Measurements from ENCODE around the gene EPB41L3. TPM values are rescaled to one million over a fixed set of nuclear protein-coding genes. Genes with fewer than 3 reads are reported as not detected.

EPB41L3 gene
- total and polyA plus RNA-seq, 2 donors (not counting 1 experiment from before 2014, with no cell fraction given): 3.1 to 29.9 TPM

- H3K9ac ChIP-seq (ENCODE audit: insufficient read depth, low read length): no peak overlapping the region
- no peaks in the 10 kb centered on the region for H3K27me3 ChIP-seq (ENCODE audit: control insufficient read depth, insufficient read depth, low read length)
- no peaks in the 10 kb centered on the region for H3K79me2 ChIP-seq (ENCODE audit: control insufficient read depth, insufficient read depth, low read length)
- H3K4me3 ChIP-seq (replicated peaks in 1 of 4; ENCODE audit: control extremely low read depth in 1 of 4, insufficient read depth in 1 of 4, low read depth in 3 of 4, low read length in 4 of 4): no peak overlapping the region
- TF ChIP-seq EZH2 (IDR thresholded peaks at IDR 0.05; ENCODE audit: low read length, missing control alignments) (no peak), CTCF (conservative IDR thresholded peaks at IDR 0.05 in 1 of 2, IDR thresholded peaks at IDR 0.05 in 1 of 2; ENCODE audit: low read depth in 1 of 2, low read length in 2 of 2) (no peak)
- no peak overlapping the region for H2AFZ ChIP-seq (ENCODE audit: low read length)
- no peaks in the 10 kb centered on the region for H3K4me1 ChIP-seq (ENCODE audit: control insufficient read depth, extremely low read depth, insufficient read depth, low read length)
- DNase-seq (ENCODE audit: low read depth in 2 of 2): no peak
- no peak overlapping the region for H3K4me2 ChIP-seq (ENCODE audit: extremely low read depth, insufficient read depth, low read length)
- H3K36me3 ChIP-seq (ENCODE audit: control insufficient read depth, insufficient read depth, low read length): no peaks in the 10 kb centered on the region
- no peaks in the 10 kb centered on the region for H4K20me1 ChIP-seq (ENCODE audit: control insufficient read depth, extremely low read depth, insufficient read depth, low read length)
- H3K9me3 ChIP-seq (ENCODE audit: control insufficient read depth, insufficient read depth, low read depth, low read length): no peaks in the 10 kb centered on the region
- H3K27ac ChIP-seq (ENCODE audit: insufficient read depth, low read length): no peak overlapping the region
Measured at GRCh38 chr18:5481621-5482020, 62.2 kb downstream of the EPB41L3 start.

GRCh38 chr18:5478261-5478660 lies 65.5 kb downstream of the EPB41L3 start:
- Histone ChIP-seq H3K4me3 (replicated peaks in 1 of 4; ENCODE audit: control extremely low read depth in 1 of 4, insufficient read depth in 1 of 4, low read depth in 3 of 4, low read length in 4 of 4) (no peak overlapping the region), H3K4me1 (ENCODE audit: control insufficient read depth, extremely low read depth, insufficient read depth, low read length) (no peaks in the 10 kb centered on the region), H3K36me3 (ENCODE audit: control insufficient read depth, insufficient read depth, low read length) (no peaks in the 10 kb centered on the region), H2AFZ (ENCODE audit: low read length) (no peak overlapping the region), H3K27ac (ENCODE audit: insufficient read depth, low read length) (no peak overlapping the region), H3K27me3 (ENCODE audit: control insufficient read depth, insufficient read depth, low read length) (no peaks in the 10 kb centered on the region), H4K20me1 (ENCODE audit: control insufficient read depth, extremely low read depth, insufficient read depth, low read length) (no peaks in the 10 kb centered on the region), H3K79me2 (ENCODE audit: control insufficient read depth, insufficient read depth, low read length) (no peaks in the 10 kb centered on the region), H3K9me3 (ENCODE audit: control insufficient read depth, insufficient read depth, low read depth, low read length) (no peaks in the 10 kb centered on the region), H3K4me2 (ENCODE audit: extremely low read depth, insufficient read depth, low read length) (no peak overlapping the region), H3K9ac (ENCODE audit: insufficient read depth, low read length) (no peak overlapping the region)
- DNase-seq (ENCODE audit: low read depth in 2 of 2): no peak
- TF ChIP-seq CTCF (conservative IDR thresholded peaks at IDR 0.05 in 1 of 2, IDR thresholded peaks at IDR 0.05 in 1 of 2; ENCODE audit: low read depth in 1 of 2, low read length in 2 of 2) (no peak), EZH2 (IDR thresholded peaks at IDR 0.05; ENCODE audit: low read length, missing control alignments) (no peak)

- no peaks in the 10 kb centered on the region for H4K20me1 ChIP-seq (ENCODE audit: control insufficient read depth, extremely low read depth, insufficient read depth, low read length)
- no peak overlapping the region for H3K4me2 ChIP-seq (ENCODE audit: extremely low read depth, insufficient read depth, low read length)
- H3K4me3 ChIP-seq (replicated peaks in 1 of 4; ENCODE audit: control extremely low read depth in 1 of 4, insufficient read depth in 1 of 4, low read depth in 3 of 4, low read length in 4 of 4): no peak overlapping the region
- no peaks in the 10 kb centered on the region for H3K27me3 ChIP-seq (ENCODE audit: control insufficient read depth, insufficient read depth, low read length)
- no peaks in the 10 kb centered on the region for H3K9me3 ChIP-seq (ENCODE audit: control insufficient read depth, insufficient read depth, low read depth, low read length)
- H2AFZ ChIP-seq (ENCODE audit: low read length): no peak overlapping the region
- no peak overlapping the region for H3K9ac ChIP-seq (ENCODE audit: insufficient read depth, low read length)
- H3K27ac ChIP-seq (ENCODE audit: insufficient read depth, low read length): no peak overlapping the region
- no peak for TF ChIP-seq CTCF (conservative IDR thresholded peaks at IDR 0.05 in 1 of 2, IDR thresholded peaks at IDR 0.05 in 1 of 2; ENCODE audit: low read depth in 1 of 2, low read length in 2 of 2)
- no peak for TF ChIP-seq EZH2 (IDR thresholded peaks at IDR 0.05; ENCODE audit: low read length, missing control alignments)
- no peaks in the 10 kb centered on the region for H3K79me2 ChIP-seq (ENCODE audit: control insufficient read depth, insufficient read depth, low read length)
- H3K4me1 ChIP-seq (ENCODE audit: control insufficient read depth, extremely low read depth, insufficient read depth, low read length): no peaks in the 10 kb centered on the region
- DNase-seq (ENCODE audit: low read depth in 2 of 2): peak in 1 of 2 donors; percentile 56
- no peaks in the 10 kb centered on the region for H3K36me3 ChIP-seq (ENCODE audit: control insufficient read depth, insufficient read depth, low read length)
Measured at GRCh38 chr18:5476961-5477800, 66.6 kb downstream of the EPB41L3 start.

All from fibroblast of lung (primary cell).